Activated T-cell treated with anti-CD3 and anti-CD28 coated beads, Interleukin-2, amount 50 U/mL, for 72 hours (primary cell): ENCODE data around the gene SCD5. TPM values are rescaled to one million over a fixed set of nuclear protein-coding genes. Genes with fewer than 3 reads are reported as not detected.

Source experiments
- ATAC-seq, 2 donors: fragments of 150-1000 bp; cut with Tn5 transposase; replicated peaks in 1 of 2; 2 replicates each; pipeline ENCODE4 v1.10.0; 2021; ENCODE audit warnings: moderate library complexity in 2 of 2, mild to moderate bottlenecking in 1 of 2
- DNase-seq, 2 donors: peaks; one replicate each; pipeline ENCODE4 v3.0.0; 2021 to 2022; ENCODE audit warnings: mixed read lengths in 1 of 2
- H3K27ac Mint-ChIP-seq: one replicate; pipeline ENCODE4 v1.8.0; 2022; ENCODE audit warnings: mild to moderate bottlenecking, moderate library complexity, mixed read lengths
- H3K27me3 Mint-ChIP-seq: one replicate; pipeline ENCODE4 v1.8.0; 2022; ENCODE audit warnings: low read depth, mixed read lengths
- H3K36me3 Mint-ChIP-seq, 2 donors: one replicate each; pipeline ENCODE4 v1.8.0; 2022; ENCODE audit warnings: mixed read lengths in 2 of 2, mild to moderate bottlenecking in 1 of 2; ENCODE audit not compliant: insufficient read depth in 2 of 2
- H3K4me1 Mint-ChIP-seq: one replicate; pipeline ENCODE4 v1.8.0; 2022; ENCODE audit warnings: low read depth, mixed read lengths
- H3K4me3 Mint-ChIP-seq, 2 donors: one replicate each; pipeline ENCODE4 v1.8.0; 2022; ENCODE audit warnings: mild to moderate bottlenecking in 2 of 2, mixed read lengths in 2 of 2, moderate library complexity in 2 of 2
- H3K9me3 Mint-ChIP-seq, 2 donors: one replicate each; pipeline ENCODE4 v1.8.0; 2022; ENCODE audit warnings: mixed read lengths in 2 of 2
- total RNA-seq, 2 donors: library from RNA; stranded (reverse); gene quantifications; one replicate each; pipeline ENCODE4 v1.2.3, GENCODE V29; 2022

The SCD5 gene
- total RNA-seq, 2 donors from 2014 or later = 1.5 to 1.6 TPM

- ATAC-seq (no peak), DNase-seq (no peak)
- Mint-ChIP-seq H3K9me3 (no peaks in the 10 kb centered on the region), H3K4me1 (no peaks in the 10 kb centered on the region), H3K36me3 (no peaks in the 10 kb centered on the region), H3K27ac (no peak overlapping the region), H3K4me3 (no peak overlapping the region), H3K27me3 (no peaks in the 10 kb centered on the region)
Observed at GRCh38 chr4:82611982-82612381, 186.6 kb downstream of the SCD5 start.

- H3K4me3 Mint-ChIP-seq = no peak overlapping the region
- H3K4me1 Mint-ChIP-seq = no peaks in the 10 kb centered on the region
- ATAC-seq = no peak
Observed at GRCh38 chr4:82611527-82611926, 187.1 kb downstream of the SCD5 start.

DNA sequence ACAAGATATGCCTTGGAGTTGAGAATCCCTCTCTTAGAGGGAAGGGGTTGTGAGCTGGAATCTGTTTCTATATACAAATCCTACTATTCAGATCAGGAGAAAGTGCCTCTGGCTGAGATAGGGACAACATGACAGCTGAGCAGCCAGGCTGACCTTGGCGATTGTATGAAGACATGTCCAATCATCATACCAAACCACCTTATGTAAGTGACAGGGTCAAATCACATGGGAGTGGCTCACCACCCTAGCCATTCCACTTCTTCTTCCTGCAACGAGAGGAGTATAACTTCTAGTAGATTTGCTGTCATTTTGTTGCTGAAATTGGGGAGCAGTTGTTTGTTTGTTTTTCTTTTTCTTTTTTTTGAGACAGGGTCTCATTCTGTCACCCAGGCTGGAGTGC lies 188.6 kb downstream of the SCD5 start:
- no peak for DNase-seq
- Mint-ChIP-seq H3K27me3 (no peaks in the 10 kb centered on the region), H3K27ac (no peak overlapping the region), H3K4me3 (no peak overlapping the region), H3K9me3 (no peaks in the 10 kb centered on the region), H3K36me3 (no peaks in the 10 kb centered on the region), H3K4me1 (no peaks in the 10 kb centered on the region)
- no peak for ATAC-seq

More at GRCh38 chr4:82611527-82611926, 187.1 kb downstream of the SCD5 start:
- H3K36me3 Mint-ChIP-seq = no peaks in the 10 kb centered on the region
- no peaks in the 10 kb centered on the region for H3K27me3 Mint-ChIP-seq
- H3K9me3 Mint-ChIP-seq = no peaks in the 10 kb centered on the region
- no peak overlapping the region for H3K27ac Mint-ChIP-seq
- no peak for DNase-seq

DNA sequence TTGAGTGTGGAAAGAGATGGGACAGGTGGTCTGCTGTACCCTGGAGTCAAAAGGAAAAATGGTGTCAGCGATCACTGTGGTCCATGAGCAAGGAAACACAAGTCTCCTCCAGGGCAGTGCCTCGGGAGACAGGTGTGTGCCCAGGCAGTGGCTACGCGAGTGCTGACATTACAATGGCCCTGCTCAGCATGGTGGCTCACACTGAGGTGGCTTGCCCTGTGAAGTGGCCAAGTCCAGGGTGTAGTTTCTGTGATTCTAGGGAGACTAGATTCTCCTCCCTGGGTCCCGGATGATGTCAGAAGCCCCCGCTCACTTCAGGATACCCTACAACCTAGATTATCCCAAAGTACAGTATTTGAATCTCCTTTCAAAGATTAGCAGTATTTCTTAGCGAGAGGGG lies 192.0 kb downstream of the SCD5 start:
- Mint-ChIP-seq H3K36me3 (no peaks in the 10 kb centered on the region), H3K27me3 (no peaks in the 10 kb centered on the region), H3K27ac (no peak overlapping the region), H3K4me3 (no peak overlapping the region), H3K4me1 (no peaks in the 10 kb centered on the region), H3K9me3 (no peaks in the 10 kb centered on the region)
- no peak for DNase-seq
- ATAC-seq = no peak

DNA sequence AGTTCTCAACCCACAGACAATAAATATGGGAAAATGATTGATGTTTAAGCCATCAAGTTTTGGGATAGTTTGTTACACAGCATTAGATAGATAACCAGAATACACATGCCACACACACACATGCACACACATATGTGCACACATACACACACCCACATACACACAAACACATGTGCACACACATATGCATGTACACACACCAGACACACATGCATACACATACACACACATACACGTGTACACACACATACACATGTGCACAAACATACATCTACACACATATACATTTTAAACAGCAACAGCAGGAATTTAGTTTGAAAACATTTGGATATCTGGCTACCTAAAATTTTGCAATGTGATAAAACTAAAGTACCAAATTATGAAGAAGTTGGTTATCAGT lies 194.1 kb downstream of the SCD5 start:
- DNase-seq (no peak), ATAC-seq (no peak)
- H3K36me3 Mint-ChIP-seq = no peaks in the 10 kb centered on the region
- no peaks in the 10 kb centered on the region for H3K4me1 Mint-ChIP-seq
- no peak overlapping the region for H3K27ac Mint-ChIP-seq
- H3K9me3 Mint-ChIP-seq = no peaks in the 10 kb centered on the region
- no peak overlapping the region for H3K4me3 Mint-ChIP-seq
- H3K27me3 Mint-ChIP-seq = no peaks in the 10 kb centered on the region

GRCh38 chr4:82601242-82602015 lies 197.2 kb downstream of the SCD5 start:
- no peaks in the 10 kb centered on the region for H3K27me3 Mint-ChIP-seq
- H3K9me3 Mint-ChIP-seq = no peaks in the 10 kb centered on the region
- H3K4me3 Mint-ChIP-seq = no peak overlapping the region
- DNase-seq = no peak
- ATAC-seq = no peak
- no peaks in the 10 kb centered on the region for H3K4me1 Mint-ChIP-seq
- no peaks in the 10 kb centered on the region for H3K36me3 Mint-ChIP-seq
- H3K27ac Mint-ChIP-seq = no peak overlapping the region

DNA sequence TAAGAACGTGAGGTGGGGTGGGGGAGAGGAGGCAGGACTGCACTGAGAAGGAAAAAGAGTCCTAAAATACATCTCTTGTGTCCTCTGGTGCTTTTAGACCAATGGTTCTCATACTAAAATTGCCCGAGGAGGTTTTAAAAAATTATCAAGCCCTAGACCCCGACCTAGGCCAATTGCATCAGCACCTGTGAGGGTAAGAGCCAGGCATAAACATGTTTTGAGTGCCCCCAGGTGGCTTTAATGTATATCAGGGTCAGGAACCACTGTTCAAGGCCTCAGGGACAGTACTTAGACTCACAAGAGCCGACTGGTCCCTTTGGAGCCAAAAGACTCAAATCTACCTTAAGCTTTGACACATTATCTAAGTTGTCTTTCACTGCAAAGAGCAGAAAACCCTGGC lies 199.3 kb downstream of the SCD5 start:
- no peak overlapping the region for H3K27ac Mint-ChIP-seq
- H3K27me3 Mint-ChIP-seq = peaks cover 7% of the 10 kb centered on the region
- DNase-seq (no peak), ATAC-seq (no peak)
- no peaks in the 10 kb centered on the region for H3K4me1 Mint-ChIP-seq
- no peak overlapping the region for H3K4me3 Mint-ChIP-seq
- no peaks in the 10 kb centered on the region for H3K9me3 Mint-ChIP-seq
- no peaks in the 10 kb centered on the region for H3K36me3 Mint-ChIP-seq

- ATAC-seq (no peak), DNase-seq (no peak)
- Mint-ChIP-seq H3K36me3 (no peaks in the 10 kb centered on the region), H3K27me3 (peaks cover 7% of the 10 kb centered on the region), H3K27ac (no peak overlapping the region), H3K9me3 (no peaks in the 10 kb centered on the region), H3K4me3 (no peak overlapping the region), H3K4me1 (no peaks in the 10 kb centered on the region)
Observed at GRCh38 chr4:82594456-82594855, 204.1 kb downstream of the SCD5 start.

DNA sequence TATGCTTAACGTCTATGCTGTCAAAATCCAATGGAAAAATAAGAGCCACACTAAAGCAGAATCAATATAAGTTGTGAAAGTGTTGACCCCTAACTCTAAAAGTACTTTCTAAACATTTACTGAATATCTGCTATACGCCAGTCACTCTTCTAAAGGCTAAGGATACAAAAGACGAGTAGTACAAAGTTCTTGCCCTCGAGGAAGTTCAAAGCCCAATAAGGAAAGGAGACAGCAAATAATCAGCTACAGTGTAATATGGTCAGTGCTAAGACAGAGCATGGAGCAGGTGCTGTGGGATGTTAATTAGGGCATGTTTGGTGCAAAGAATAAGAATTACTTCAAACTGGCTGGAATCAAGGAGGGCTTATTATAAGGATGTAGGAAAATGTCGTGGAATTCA lies 205.2 kb downstream of the SCD5 start:
- peaks cover 7% of the 10 kb centered on the region for H3K27me3 Mint-ChIP-seq
- ATAC-seq = no peak
- no peaks in the 10 kb centered on the region for H3K36me3 Mint-ChIP-seq
- H3K4me1 Mint-ChIP-seq = no peaks in the 10 kb centered on the region
- H3K27ac Mint-ChIP-seq = no peak overlapping the region
- no peak for DNase-seq
- no peaks in the 10 kb centered on the region for H3K9me3 Mint-ChIP-seq
- no peak overlapping the region for H3K4me3 Mint-ChIP-seq

DNA sequence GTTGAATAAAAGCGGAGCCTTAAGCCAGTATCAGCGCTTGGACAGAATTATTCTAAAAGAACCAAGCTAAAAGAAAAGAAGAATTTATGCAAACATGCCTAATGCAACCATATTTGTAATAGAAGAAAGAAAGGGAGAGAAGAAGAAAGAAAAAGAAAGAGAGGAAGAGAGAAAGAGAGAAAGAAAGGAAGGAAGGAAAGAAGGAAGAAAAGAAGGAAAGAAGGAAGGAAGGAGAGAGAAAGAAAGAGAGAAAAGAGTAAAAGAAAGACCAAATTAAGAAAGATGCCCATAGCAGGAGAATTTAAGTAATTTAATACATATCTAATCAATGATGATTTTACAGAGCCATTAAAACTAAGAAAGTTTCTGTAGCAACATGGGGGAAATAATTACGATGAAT lies 206.0 kb downstream of the SCD5 start:
- Mint-ChIP-seq H3K27me3 (peaks cover 7% of the 10 kb centered on the region), H3K9me3 (no peaks in the 10 kb centered on the region), H3K4me1 (no peaks in the 10 kb centered on the region), H3K36me3 (no peaks in the 10 kb centered on the region), H3K27ac (no peak overlapping the region), H3K4me3 (no peak overlapping the region)
- no peak for DNase-seq
- no peak for ATAC-seq

GRCh38 chr4:82591592-82591991 lies 207.0 kb downstream of the SCD5 start:
- ATAC-seq (no peak), DNase-seq (no peak)
- no peaks in the 10 kb centered on the region for H3K36me3 Mint-ChIP-seq
- H3K4me1 Mint-ChIP-seq = no peaks in the 10 kb centered on the region
- H3K9me3 Mint-ChIP-seq = no peaks in the 10 kb centered on the region
- H3K27me3 Mint-ChIP-seq = peaks cover 7% of the 10 kb centered on the region
- H3K4me3 Mint-ChIP-seq = no peak overlapping the region
- H3K27ac Mint-ChIP-seq = no peak overlapping the region

GRCh38 chr4:82589756-82590155 lies 208.8 kb downstream of the SCD5 start:
- no peaks in the 10 kb centered on the region for H3K9me3 Mint-ChIP-seq
- DNase-seq (no peak), ATAC-seq (no peak)
- no peaks in the 10 kb centered on the region for H3K27me3 Mint-ChIP-seq
- no peaks in the 10 kb centered on the region for H3K36me3 Mint-ChIP-seq
- H3K4me3 Mint-ChIP-seq = no peak overlapping the region
- no peak overlapping the region for H3K27ac Mint-ChIP-seq
- no peaks in the 10 kb centered on the region for H3K4me1 Mint-ChIP-seq

DNA sequence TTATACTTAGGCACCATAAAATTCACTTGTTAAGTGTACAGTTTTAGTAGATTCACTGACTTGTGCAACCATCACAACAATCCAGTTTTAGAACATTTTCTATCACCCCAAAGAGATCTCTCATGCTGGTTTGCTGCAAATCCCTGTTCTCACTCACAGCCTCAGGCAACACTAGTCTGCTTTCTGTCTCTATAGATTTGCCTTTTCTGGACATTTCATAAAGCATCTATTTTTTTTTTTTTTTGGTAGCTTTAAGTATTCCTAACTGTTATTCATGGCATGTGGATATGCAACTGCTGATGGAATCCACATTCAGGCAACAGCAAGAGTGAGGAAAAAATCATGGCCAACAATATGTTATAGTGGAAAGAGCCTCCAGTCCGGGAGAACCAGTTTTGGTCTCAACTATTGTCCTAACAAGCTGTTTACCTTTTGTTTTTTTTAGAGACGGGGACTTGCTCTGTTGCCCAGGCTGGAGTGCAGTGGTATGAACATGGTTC lies 209.8 kb downstream of the SCD5 start:
- no peaks in the 10 kb centered on the region for H3K36me3 Mint-ChIP-seq
- H3K27me3 Mint-ChIP-seq = no peaks in the 10 kb centered on the region
- H3K4me1 Mint-ChIP-seq = no peaks in the 10 kb centered on the region
- no peak overlapping the region for H3K4me3 Mint-ChIP-seq
- ATAC-seq (no peak), DNase-seq (no peak)
- H3K9me3 Mint-ChIP-seq = no peaks in the 10 kb centered on the region
- H3K27ac Mint-ChIP-seq = no peak overlapping the region
